Liver (tissue), 3 donors: ENCODE results near the gene ST8SIA1.

Source experiments
- ATF3 ChIP-seq: IDR thresholded peaks from 2 replicates; pipeline ENCODE4 v1.6.1; 2016; ENCODE audit warnings: antibody characterized with exemption
- CTCF ChIP-seq: fragments of 150-350 bp; IDR thresholded peaks from 2 replicates; pipeline ENCODE4 v1.5.1; 2017; ENCODE audit warnings: improper control_type of control experiment, low read depth, low read length; ENCODE audit not compliant: missing input control
- FOXA1 ChIP-seq: IDR thresholded peaks from 2 replicates; pipeline ENCODE4 v1.6.1; 2016; ENCODE audit warnings: antibody characterized with exemption
- JUND ChIP-seq, 2 donors: IDR thresholded peaks; 2 replicates each; pipeline ENCODE4 v1.6.1; 2016; ENCODE audit warnings: antibody characterized with exemption in 2 of 2
- MAX ChIP-seq: IDR thresholded peaks from 2 replicates; pipeline ENCODE4 v1.6.1; 2016; ENCODE audit warnings: antibody characterized with exemption
- TAF1 ChIP-seq: conservative IDR thresholded peaks from 2 replicates; pipeline ENCODE4 v1.6.1; 2016; ENCODE audit warnings: antibody characterized with exemption, mild to moderate bottlenecking
- YY1 ChIP-seq: IDR thresholded peaks from 2 replicates; pipeline ENCODE4 v1.6.1; 2016; ENCODE audit warnings: antibody characterized with exemption, mild to moderate bottlenecking
- ZBTB33 ChIP-seq: IDR thresholded peaks from 2 replicates; pipeline ENCODE4 v1.6.1; 2016; ENCODE audit warnings: antibody characterized with exemption
- donor health status: healthy.
- donor health status: healthy.

GRCh38 chr12:22313963-22314330 lies 20.6 kb downstream of the ST8SIA1 start:
- TF ChIP-seq ATF3 (no peak), CTCF (no peak), ZBTB33 (no peak), YY1 (no peak), TAF1 (no peak), FOXA1 (no peak), MAX (no peak), JUND (IDR thresholded peaks at IDR 0.05) (no peak)
